Measurements from ENCODE around the gene LTB4R2.
A peak's percentile ranks its signal among the peaks of the same experiment; 100 is the strongest.

LTB4R2 gene

GRCh38 chr14:24329073-24329663, 19.2 kb downstream of the LTB4R2 start:
- H3K4me3 Mint-ChIP-seq = no peak overlapping the region
- ATAC-seq (ENCODE audit: low read depth) = no peak
- no peak for DNase-seq (ENCODE audit: low spot score in 2 of 2)
- no peaks in the 10 kb centered on the region for H3K9me3 Mint-ChIP-seq
- peaks cover 8% of the 10 kb centered on the region for H3K27me3 Mint-ChIP-seq
- peaks cover 17% of the 10 kb centered on the region for H3K4me1 Mint-ChIP-seq
- no peaks in the 10 kb centered on the region for H3K36me3 Mint-ChIP-seq
- H3K27ac Mint-ChIP-seq = no peak overlapping the region

- H3K4me3 Mint-ChIP-seq = no peak overlapping the region
- DNase-seq (ENCODE audit: low spot score in 2 of 2) = no peak
- no peaks in the 10 kb centered on the region for H3K36me3 Mint-ChIP-seq
- H3K27ac Mint-ChIP-seq = no peak overlapping the region
- no peak for ATAC-seq (ENCODE audit: low read depth)
- H3K4me1 Mint-ChIP-seq = peaks cover 19% of the 10 kb centered on the region
- H3K9me3 Mint-ChIP-seq = no peaks in the 10 kb centered on the region
- peaks cover 5% of the 10 kb centered on the region for H3K27me3 Mint-ChIP-seq
Measured at GRCh38 chr14:24329736-24330135, 19.8 kb downstream of the LTB4R2 start.

- Mint-ChIP-seq H3K4me3 (no peak overlapping the region), H3K36me3 (peaks cover 6% of the 10 kb centered on the region), H3K9me3 (no peaks in the 10 kb centered on the region), H3K27me3 (peaks cover 10% of the 10 kb centered on the region), H3K4me1 (peaks cover 24% of the 10 kb centered on the region), H3K27ac (no peak overlapping the region)
- no peak for ATAC-seq (ENCODE audit: low read depth)
- DNase-seq (ENCODE audit: low spot score in 2 of 2) = no peak
Measured at GRCh38 chr14:24330973-24331674, 21.2 kb downstream of the LTB4R2 start.

- no peaks in the 10 kb centered on the region for H3K9me3 Mint-ChIP-seq
- H3K27me3 Mint-ChIP-seq = peaks cover 10% of the 10 kb centered on the region
- ATAC-seq (ENCODE audit: low read depth) (no peak), DNase-seq (ENCODE audit: low spot score in 2 of 2) (no peak)
- H3K36me3 Mint-ChIP-seq = peaks cover 11% of the 10 kb centered on the region
- peaks cover 24% of the 10 kb centered on the region for H3K4me1 Mint-ChIP-seq
- peak overlapping the region; percentile 87 for H3K4me3 Mint-ChIP-seq
- peak overlapping the region; percentile 16 for H3K27ac Mint-ChIP-seq
Measured at GRCh38 chr14:24331731-24332267, 21.9 kb downstream of the LTB4R2 start.

- H3K36me3 Mint-ChIP-seq = peaks cover 16% of the 10 kb centered on the region
- DNase-seq (ENCODE audit: low spot score in 2 of 2) (peak; percentile 80 to 87), ATAC-seq (ENCODE audit: low read depth) (peak; percentile 87)
- peak overlapping the region; percentile 87 for H3K4me3 Mint-ChIP-seq
- H3K9me3 Mint-ChIP-seq = no peaks in the 10 kb centered on the region
- peaks cover 10% of the 10 kb centered on the region for H3K27me3 Mint-ChIP-seq
- peak overlapping the region; percentile 16 for H3K27ac Mint-ChIP-seq
- H3K4me1 Mint-ChIP-seq = peaks cover 21% of the 10 kb centered on the region
Measured at GRCh38 chr14:24332268-24332993, 22.5 kb downstream of the LTB4R2 start.

GRCh38 chr14:24334431-24335291, 24.7 kb downstream of the LTB4R2 start, which contains the start of gene ADCY4:
TSS of gene ADCY4 (minus strand) at chr14:24335071. CDS start at chr14:24334652, 419 bp downstream.
- peak; percentile 10 for ATAC-seq (ENCODE audit: low read depth)
- H3K36me3 Mint-ChIP-seq = peaks cover 25% of the 10 kb centered on the region
- DNase-seq (ENCODE audit: low spot score in 2 of 2) = peak in 1 of 2 donors; percentile 57
- H3K4me3 Mint-ChIP-seq = peak within 1 kb of the TSS; percentile 27
- peaks cover 22% of the 10 kb centered on the region for H3K4me1 Mint-ChIP-seq
- no peaks in the 10 kb centered on the region for H3K9me3 Mint-ChIP-seq
- no peak within 1 kb of the TSS for H3K27ac Mint-ChIP-seq
- peaks cover 10% of the 10 kb centered on the region for H3K27me3 Mint-ChIP-seq

- Mint-ChIP-seq H3K27ac (no peak overlapping the region), H3K9me3 (no peaks in the 10 kb centered on the region), H3K27me3 (peaks cover 10% of the 10 kb centered on the region), H3K4me3 (peak overlapping the region; percentile 8), H3K36me3 (peaks cover 25% of the 10 kb centered on the region), H3K4me1 (peaks cover 27% of the 10 kb centered on the region)
- ATAC-seq (ENCODE audit: low read depth) (no peak), DNase-seq (ENCODE audit: low spot score in 2 of 2) (no peak)
Measured at GRCh38 chr14:24335461-24336171, 25.7 kb downstream of the LTB4R2 start.

- peaks cover 8% of the 10 kb centered on the region for H3K27me3 Mint-ChIP-seq
- no peak overlapping the region for H3K4me3 Mint-ChIP-seq
- ATAC-seq (ENCODE audit: low read depth) (no peak), DNase-seq (ENCODE audit: low spot score in 2 of 2) (no peak)
- peaks cover 23% of the 10 kb centered on the region for H3K4me1 Mint-ChIP-seq
- H3K27ac Mint-ChIP-seq = no peak overlapping the region
- peaks cover 25% of the 10 kb centered on the region for H3K36me3 Mint-ChIP-seq
- no peaks in the 10 kb centered on the region for H3K9me3 Mint-ChIP-seq
Measured at GRCh38 chr14:24337144-24337823, 27.3 kb downstream of the LTB4R2 start.

- no peaks in the 10 kb centered on the region for H3K9me3 Mint-ChIP-seq
- peaks cover 20% of the 10 kb centered on the region for H3K4me1 Mint-ChIP-seq
- H3K27ac Mint-ChIP-seq = no peak overlapping the region
- DNase-seq (ENCODE audit: low spot score in 2 of 2) (no peak), ATAC-seq (ENCODE audit: low read depth) (no peak)
- peaks cover 25% of the 10 kb centered on the region for H3K36me3 Mint-ChIP-seq
- H3K27me3 Mint-ChIP-seq = peaks cover 7% of the 10 kb centered on the region
- peak overlapping the region; percentile 91 for H3K4me3 Mint-ChIP-seq
Measured at GRCh38 chr14:24337824-24338175, 27.9 kb downstream of the LTB4R2 start.

- peaks cover 20% of the 10 kb centered on the region for H3K4me1 Mint-ChIP-seq
Measured at GRCh38 chr14:24338843-24339242, 28.9 kb downstream of the LTB4R2 start.

GRCh38 chr14:24339284-24340151, 29.6 kb downstream of the LTB4R2 start, which contains the start of gene RIPK3:
TSS of gene RIPK3 (minus strand) at chr14:24339991. CDS start at chr14:24339826, 165 bp downstream.
- H3K36me3 Mint-ChIP-seq = peaks cover 25% of the 10 kb centered on the region
- peak; percentile 58 to 61 for DNase-seq (ENCODE audit: low spot score in 2 of 2)
- H3K4me3 Mint-ChIP-seq = peak within 1 kb of the TSS; percentile 91

More at GRCh38 chr14:24338843-24339242, 28.9 kb downstream of the LTB4R2 start:
- ATAC-seq (ENCODE audit: low read depth) (no peak), DNase-seq (ENCODE audit: low spot score in 2 of 2) (no peak)
- Mint-ChIP-seq H3K4me3 (peak overlapping the region; percentile 91), H3K36me3 (peaks cover 25% of the 10 kb centered on the region), H3K27me3 (peaks cover 9% of the 10 kb centered on the region), H3K27ac (no peak overlapping the region), H3K9me3 (no peaks in the 10 kb centered on the region)

GRCh38 chr14:24340606-24341005, 30.7 kb downstream of the LTB4R2 start:
- Mint-ChIP-seq H3K9me3 (no peaks in the 10 kb centered on the region), H3K27me3 (peaks cover 8% of the 10 kb centered on the region), H3K4me1 (peaks cover 13% of the 10 kb centered on the region), H3K27ac (no peak overlapping the region), H3K4me3 (no peak overlapping the region), H3K36me3 (peaks cover 20% of the 10 kb centered on the region)
- DNase-seq (ENCODE audit: low spot score in 2 of 2) (no peak), ATAC-seq (ENCODE audit: low read depth) (no peak)

More at GRCh38 chr14:24339284-24340151, 29.6 kb downstream of the LTB4R2 start, which contains the start of gene RIPK3:
- Mint-ChIP-seq H3K27ac (peak within 1 kb of the TSS; percentile 78), H3K27me3 (peaks cover 9% of the 10 kb centered on the region), H3K9me3 (no peaks in the 10 kb centered on the region), H3K4me1 (peaks cover 20% of the 10 kb centered on the region)
- ATAC-seq (ENCODE audit: low read depth) = peak; percentile 96
